Islet of Langerhans (tissue), 1 donor: ENCODE data around the gene CAMTA1.

Experiments
- FAIRE-seq: peaks from one replicate; lab custom pipeline; 2011; peaks lifted over from hg19 to GRCh38; lab: Jason Lieb, UNC

CAMTA1 gene

DNA sequence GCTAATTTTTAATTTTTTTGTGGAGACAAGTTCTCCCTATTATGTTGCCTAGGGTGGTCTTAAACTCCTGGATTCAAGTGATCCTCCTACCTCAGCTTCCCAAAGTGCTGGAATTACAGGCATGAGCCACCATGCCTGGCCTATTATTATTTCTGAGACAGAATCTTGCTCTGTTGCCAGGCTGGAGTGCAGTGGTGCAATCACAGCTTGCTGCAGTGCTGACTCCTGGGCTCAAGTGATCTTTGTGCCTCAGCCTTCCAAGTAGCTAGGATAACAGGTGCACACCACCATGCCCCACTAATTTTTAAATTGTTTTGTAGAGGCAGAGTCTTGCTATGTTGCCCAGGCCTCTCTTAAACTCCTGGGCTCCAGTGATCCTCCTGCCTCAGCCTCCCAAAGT is 196.3 kb downstream of the CAMTA1 start:
- FAIRE-seq, result no peak

- no peak for FAIRE-seq
Measured at GRCh38 chr1:6982443-6982842, 197.2 kb downstream of the CAMTA1 start.

DNA sequence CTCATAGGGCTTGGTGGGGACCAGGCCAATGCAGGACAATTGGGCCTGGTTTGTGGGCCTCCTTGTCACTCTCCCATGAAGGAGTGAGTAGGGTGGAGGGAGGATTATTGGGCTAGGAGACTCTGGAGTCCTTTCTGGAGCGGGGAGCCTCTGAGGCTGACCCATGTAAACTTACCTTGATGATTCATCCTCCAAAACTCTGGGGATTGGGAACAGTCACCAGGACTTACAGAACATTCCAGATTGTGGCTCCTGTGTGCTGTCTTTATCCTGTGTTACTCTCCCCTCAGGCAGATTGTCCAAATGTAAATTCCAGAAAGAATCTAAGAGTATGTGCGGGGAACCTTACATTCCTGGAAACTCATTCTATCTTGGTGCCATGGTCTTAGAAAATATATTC is 197.6 kb downstream of the CAMTA1 start:
- no peak for FAIRE-seq

GRCh38 chr1:6984536-6984935 is 199.3 kb downstream of the CAMTA1 start:
- FAIRE-seq, result no peak

DNA sequence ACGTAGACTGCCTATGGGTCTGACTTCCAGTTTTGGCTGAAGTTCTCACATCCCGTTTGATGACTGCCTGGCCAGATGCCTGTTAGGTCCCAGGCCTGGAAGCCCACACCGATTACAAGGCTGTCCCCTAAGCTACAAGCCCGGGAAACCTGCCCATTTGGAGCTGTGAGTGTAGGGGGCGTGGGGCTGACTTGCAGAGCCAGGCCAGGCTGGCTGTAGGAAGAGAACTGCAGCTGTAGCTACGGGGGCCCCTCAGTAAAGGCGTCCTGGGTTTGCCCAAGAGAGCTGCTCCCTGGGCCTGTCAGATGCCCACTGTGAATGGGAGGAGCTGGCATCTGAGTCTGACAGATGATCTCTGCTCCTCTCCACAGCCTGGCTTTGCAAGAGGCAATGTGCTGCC is 199.7 kb downstream of the CAMTA1 start:
- FAIRE-seq, result no peak

DNA sequence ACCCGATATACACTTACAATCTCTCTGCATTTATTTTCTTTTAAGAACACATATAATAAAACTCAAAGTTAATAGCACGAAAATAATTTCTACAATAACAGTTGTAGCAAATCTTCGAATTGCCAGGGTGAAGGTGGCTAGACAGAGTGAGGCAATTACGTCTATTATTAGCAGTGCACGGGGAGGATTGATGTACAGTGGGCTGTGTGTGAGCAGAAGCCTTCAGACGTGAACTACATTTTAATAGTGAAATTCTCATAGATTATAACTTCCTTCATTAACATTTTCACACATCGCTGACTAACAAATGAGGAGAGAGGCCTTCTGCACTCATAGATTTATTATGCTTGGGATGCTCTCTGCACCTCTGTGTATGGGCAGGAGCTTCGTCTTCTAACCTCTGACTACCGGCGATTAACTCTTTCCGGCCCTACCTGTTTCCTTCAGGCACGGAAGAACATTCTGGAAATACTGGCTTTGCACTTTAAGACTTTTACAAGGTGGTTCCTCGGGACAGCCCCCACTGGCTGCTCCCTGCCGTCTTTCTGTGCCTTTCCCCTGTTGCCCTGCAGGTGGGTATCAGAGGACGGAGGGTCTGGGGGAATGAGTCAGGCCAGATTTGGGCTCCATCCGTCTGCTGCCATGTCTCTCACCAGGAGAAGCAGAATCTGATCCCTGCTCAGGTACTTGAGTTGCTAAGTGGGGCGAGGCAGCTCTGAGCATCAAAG is 200.5 kb downstream of the CAMTA1 start:
- FAIRE-seq, result no peak

DNA sequence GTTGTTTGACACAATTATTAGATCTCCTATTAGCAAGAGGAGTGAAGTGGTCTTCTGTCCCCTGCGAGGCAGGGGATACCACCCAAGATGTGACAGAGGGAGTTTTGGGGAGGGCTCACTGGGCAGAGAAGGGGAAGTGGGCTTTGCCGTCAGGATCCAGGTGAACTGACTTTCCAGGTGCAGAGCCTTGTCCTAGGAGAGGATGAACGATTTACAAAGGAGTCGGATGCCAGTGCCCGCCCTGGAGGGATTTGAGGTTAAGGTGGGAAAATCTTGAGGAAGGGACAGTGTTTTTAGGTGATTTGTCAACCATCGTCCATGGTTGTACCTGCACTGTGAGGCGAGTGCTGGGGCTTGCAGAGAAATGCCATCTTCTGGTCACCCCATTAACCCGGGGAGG is 201.0 kb downstream of the CAMTA1 start:
- FAIRE-seq, result no peak

GRCh38 chr1:6987940-6988339 is 202.7 kb downstream of the CAMTA1 start:
- FAIRE-seq, result no peak

- FAIRE-seq, result no peak
Measured at GRCh38 chr1:6988796-6989195, 203.5 kb downstream of the CAMTA1 start.

DNA sequence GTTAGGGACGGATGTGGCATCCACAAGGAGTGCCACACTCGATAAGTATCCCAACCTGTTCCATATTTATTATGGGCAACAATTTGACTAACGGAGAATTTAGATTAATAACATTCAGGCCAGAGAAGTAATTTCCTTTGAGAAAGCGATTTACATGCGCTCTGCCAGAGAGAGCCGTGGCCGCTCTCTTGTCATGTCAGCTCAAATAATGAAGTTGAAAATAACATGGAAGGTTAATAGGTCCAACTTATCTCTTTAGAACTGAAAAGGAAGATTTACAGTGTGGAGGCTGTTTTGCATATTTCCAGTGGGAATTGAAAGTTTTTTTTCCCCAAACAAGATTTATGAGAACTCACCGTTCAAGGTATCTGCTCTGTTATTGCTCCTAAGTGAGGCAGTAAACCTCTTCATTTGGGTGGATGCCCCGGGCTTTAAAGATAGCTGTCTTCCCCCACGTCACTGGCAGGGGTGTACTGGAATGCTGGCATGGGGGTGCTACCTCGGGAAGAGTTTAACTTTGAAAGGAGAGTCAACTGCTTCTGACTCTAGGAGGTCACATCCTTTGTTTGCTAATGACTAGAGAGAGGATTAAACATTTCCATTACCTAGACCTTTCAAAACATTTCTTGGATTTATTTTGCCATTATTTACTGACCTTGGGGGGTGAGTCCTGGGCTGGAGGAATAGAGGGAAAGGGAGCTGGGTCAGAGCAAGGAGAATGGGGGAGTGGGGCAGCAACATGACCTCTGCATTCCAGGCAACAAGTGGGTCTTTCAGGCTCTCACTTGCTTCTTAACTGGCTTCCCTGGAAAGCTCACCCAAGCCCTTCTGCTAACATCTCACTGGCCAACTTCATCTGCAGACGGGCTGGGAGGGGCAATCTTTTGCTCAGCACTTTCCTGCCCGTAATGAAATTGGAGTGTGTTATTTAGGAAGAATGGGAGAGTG is 204.2 kb downstream of the CAMTA1 start:
- FAIRE-seq, result no peak

DNA sequence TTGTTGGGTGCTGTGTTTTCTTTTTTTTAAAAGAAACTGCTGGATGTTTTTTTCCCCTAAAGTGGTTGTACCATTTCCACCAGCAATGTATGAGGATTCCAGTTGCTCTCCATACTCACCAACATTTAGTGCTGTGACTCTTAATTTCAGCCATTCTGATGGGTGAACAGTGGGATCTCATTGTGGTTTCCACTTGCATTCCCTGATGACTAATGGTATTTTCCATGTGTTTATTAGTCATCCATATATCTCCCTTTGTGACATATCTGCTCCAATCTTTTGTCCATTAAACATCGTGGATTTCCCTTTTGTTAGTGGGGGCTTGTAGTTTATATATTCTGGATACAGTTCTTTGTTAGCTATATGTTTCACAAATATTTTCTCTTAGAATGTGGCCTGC is 206.0 kb downstream of the CAMTA1 start:
- FAIRE-seq, result no peak

DNA sequence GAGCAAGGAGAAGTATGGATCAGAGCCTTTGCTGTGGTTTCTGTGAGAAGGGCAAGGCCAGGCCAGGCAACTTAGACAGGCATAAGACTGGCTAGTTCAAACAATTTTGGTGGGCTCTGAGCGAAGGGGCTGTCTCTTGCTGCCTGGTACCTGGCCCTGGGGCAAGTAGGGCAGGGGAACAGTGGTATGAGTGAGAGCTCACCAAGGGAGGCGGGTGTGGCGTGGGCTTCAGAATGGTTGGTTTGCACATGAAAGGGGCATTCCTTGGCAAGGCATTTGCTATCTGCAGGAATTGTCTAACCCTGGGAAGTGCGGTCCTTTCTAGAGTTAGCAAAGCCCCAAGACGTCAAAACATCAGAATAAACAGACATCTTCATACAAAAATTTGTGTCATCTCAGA is 210.5 kb downstream of the CAMTA1 start:
- no peak for FAIRE-seq

DNA sequence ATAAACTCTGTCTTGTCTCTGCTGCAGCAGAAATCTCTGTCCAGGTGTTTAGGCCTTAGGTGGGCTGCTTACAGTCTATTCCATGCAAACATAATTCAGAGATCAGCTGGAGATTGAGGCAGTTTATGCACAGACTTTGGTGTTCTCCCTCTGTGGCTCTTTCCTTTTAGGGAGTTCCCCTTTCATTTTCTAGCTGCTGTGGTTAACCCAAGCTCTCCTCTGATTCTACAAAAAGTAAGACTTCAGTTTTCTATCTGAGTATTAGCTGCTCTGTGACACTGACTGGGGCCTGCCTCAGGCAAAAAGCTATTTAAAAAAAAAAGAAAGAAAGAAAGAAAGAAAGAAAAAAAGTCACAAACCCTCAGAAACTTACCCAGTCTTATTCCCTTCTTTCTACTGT is 211.1 kb downstream of the CAMTA1 start:
- no peak for FAIRE-seq

DNA sequence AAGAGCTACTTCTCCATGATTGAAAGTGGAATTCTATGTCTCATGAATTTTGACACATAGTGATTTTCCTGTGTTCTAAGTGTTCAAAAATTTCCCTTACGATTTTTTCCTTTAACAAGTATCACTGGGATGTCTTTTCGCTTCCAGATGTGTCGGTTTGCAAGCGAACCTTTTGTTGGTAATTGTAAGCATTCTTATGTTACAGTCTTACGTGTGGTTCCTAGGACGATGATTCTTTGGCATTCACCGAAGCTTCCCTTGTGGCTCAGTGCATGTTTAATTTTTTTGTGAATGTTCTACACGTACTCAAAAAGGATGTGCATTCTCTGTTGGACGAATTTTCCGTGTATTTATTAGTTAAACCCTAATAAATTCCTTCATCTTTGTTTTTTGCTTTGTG is 211.6 kb downstream of the CAMTA1 start:
- FAIRE-seq, result no peak

GRCh38 chr1:6998267-6998666 is 213.0 kb downstream of the CAMTA1 start:
- FAIRE-seq, result no peak

DNA sequence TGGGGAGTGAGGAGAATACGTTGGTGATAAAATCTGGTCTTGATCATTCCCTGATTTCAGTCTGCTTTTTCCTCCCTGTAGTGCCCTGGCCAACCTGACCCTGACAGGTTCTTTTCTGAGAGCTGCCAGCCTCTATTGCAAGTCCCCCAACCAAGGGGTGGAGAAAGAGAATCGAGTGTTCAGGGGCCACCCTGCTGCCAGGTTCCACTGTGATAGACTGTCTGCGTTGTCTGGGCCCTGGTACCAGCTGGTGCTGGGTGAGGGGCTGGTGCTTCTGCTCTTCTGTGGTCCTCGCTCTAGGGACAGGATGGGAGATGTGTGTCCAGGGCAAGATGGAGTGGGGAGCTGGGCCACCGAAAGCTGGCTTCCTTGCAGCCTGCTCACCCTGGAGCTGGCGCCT is 214.6 kb downstream of the CAMTA1 start:
- no peak for FAIRE-seq

DNA sequence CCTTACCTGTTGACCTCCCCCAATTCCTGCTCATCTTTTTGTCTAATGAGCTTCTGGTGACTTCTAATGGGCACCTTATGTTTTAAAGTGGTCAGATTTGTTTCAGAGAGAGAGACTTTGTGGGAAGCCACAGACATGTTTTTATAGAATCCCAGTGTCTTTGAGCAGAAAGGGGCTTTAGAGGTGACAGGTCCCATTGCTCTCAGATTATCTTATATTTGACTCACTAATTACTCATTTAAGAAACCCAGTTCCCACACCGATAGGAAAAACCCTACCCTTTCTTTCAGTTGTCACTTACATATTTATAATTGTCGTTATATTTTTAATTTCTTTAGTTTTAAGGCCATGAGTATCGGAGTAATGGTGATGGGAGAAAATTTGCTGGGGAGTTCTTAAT is 215.5 kb downstream of the CAMTA1 start:
- FAIRE-seq, result no peak

DNA sequence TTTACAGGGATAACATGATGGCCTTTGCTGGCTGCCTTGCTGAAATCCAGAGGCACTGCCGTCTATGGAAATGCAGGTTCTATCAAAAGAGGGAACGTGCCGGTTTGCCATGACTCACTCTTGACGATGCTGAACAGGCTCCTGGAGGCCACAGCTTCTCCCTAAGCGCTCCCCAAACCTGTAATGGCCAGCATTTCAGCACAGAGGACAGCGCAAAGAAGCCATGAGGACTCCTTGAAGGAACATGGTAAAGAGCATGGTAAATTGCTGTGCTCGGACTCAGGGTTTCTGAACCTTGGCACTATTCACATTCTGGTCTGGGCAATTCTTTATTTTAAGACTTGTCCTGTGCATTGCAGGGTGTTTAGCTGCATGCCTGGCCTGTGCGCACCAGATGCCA is 217.5 kb downstream of the CAMTA1 start:
- no peak for FAIRE-seq

GRCh38 chr1:7003676-7004075 is 218.4 kb downstream of the CAMTA1 start:
- FAIRE-seq, result no peak

GRCh38 chr1:7004181-7004580 is 218.9 kb downstream of the CAMTA1 start:
- FAIRE-seq, result no peak

GRCh38 chr1:7005762-7006161 is 220.5 kb downstream of the CAMTA1 start:
- FAIRE-seq, result no peak

DNA sequence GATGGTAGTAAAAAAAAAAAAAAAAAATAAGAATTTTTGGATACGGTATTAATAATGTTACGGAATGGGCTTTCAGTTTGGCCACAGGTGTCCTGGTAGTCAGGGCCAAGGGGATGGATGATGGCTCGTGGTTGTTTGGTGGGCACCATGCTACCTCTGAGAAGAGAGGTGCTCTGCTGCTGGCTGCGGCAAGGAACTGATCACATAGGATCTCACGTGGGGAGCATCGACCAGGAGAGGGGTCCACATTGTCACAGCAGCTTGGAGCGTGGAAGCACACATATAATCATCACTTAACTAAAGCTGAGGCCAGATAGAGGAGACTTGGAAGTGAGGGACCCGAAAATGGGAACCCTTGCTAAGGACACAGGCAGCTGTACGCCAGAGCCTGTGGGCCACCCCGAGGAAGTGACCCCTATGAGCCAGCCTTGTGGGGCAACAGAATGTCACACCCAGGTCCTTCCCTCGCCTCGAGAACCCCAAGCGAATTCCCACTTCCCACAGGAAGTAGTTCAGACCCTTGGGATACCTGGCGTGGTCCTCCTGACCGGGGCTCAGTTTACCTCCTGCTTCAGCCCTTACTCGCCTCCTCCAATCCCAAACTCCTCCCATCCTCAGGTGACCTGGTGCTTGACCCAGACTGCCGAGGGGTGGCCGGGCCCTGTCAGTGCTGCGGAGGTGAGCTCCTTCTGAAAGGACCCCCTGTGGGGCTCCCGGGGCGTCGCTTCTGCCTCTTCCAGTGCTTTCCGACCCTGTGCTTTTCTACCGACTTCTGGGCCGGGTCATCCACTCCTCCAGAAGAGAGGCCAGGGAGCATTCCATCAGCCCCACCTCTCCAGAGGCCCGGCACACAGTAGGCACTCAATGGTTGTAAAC is 222.0 kb downstream of the CAMTA1 start:
- FAIRE-seq, result no peak

DNA sequence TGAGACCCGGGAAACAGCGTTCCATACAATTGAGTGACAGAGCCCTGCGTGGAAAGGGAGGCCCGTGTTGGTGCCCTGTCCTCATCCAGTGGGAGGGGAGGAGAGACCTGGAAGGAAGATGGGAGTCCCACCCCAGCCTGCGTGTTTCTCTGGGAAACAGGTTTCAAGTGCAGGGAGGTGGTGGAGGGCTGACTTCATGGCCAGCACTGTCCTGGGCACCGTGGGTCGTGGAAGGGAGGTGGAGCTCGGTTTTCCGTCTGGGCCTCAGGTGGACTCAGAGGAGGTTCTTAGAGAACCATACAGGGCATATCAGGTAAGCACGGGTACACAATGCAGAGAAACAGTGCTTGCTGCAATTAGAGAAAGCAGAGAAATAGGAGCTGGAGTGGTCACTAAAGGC is 222.6 kb downstream of the CAMTA1 start:
- no peak for FAIRE-seq
